Measurements from ENCODE around the gene ANGPTL3. TPM values are rescaled to one million over a fixed set of nuclear protein-coding genes. Genes with fewer than 3 reads are reported as not detected.

The ANGPTL3 gene
- total and polyA plus RNA-seq, 2 of the 13 experiments (the other 11 are each of a cell fraction or from before 2014, with no cell fraction given) = 0.40 to 0.51 TPM

DNA sequence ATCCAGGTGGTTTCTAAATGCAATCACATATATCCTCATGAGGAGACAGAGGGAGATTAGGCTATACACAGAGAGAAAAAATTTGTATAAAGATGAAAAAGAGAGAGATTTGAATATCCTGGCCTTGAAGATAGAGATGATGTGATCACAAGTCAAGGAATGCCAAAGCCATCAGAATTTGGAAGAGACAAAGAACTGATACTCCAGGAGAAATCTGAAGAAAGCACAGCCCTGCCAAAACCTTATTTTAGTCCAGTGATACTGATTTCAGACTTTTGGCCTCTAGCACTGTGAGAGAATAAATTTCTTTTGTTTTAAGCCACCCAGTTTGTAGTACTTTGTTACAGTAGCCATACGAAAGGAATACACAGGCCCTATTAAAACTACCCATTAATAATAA, 57.4 kb downstream of the ANGPTL3 start:
- Histone ChIP-seq H3K4me3 (replicated peaks in 1 of 3; ENCODE audit: insufficient read depth in 1 of 3, low read depth in 2 of 3, low read length in 3 of 3) (no peak overlapping the region), H2AFZ (ENCODE audit: low read length) (no peak overlapping the region), H3K9me3 (ENCODE audit: low read length) (no peaks in the 10 kb centered on the region), H3K79me2 (ENCODE audit: insufficient read depth, low read length) (peaks cover 47% of the 10 kb centered on the region), H4K20me1 (ENCODE audit: insufficient read depth, low read length) (no peaks in the 10 kb centered on the region), H3K4me1 (ENCODE audit: insufficient read depth, low read length) (peaks cover 9% of the 10 kb centered on the region), H3K27ac (ENCODE audit: extremely low read length, insufficient read depth, low read length) (no peak overlapping the region), H3K4me2 (ENCODE audit: low read depth, low read length) (no peak overlapping the region), H3K9ac (ENCODE audit: insufficient read depth, low read depth, low read length) (no peak overlapping the region), H3K27me3 (ENCODE audit: control insufficient read depth in 1 of 2, insufficient read depth in 2 of 2, low read length in 2 of 2) (no peaks in the 10 kb centered on the region), H3K36me3 (replicated peaks in 1 of 2; ENCODE audit: control insufficient read depth in 1 of 2, insufficient read depth in 2 of 2, low read length in 2 of 2) (peaks cover 3 to 23% of the 10 kb centered on the region in 2 experiments; a peak in 4 of 5 replicates)
- CTCF ChIA-PET (ENCODE audit: low intra/inter-chr PET ratio, low total read pairs) = no interaction called here
- in situ Hi-C loops (cut with HindIII; ENCODE audit: extremely low pct_ligation_motif_present, low pct_unique_long_range_greater_than_20kb) (no loop called here), intact Hi-C loops (cut with micrococcal nuclease; ENCODE audit: unreplicated experiment) (no loop called here)
- BruUV-seq (replicated peaks) = no TSS peak
- FAIRE-seq = no peak
- no peak for DNase-seq (ENCODE audit: low spot score)
- WGBS (ENCODE audit: low lambda C conversion rate) = 98% methylated on average over 1 of the region's 1 CpG
- POLR2A ChIA-PET = no interaction called here
- TF ChIP-seq SNAI1 (CRISPR knock-in tag; IDR thresholded peaks at IDR 0.05; ENCODE audit: borderline replicate concordance) = no peak
- no peak for TF ChIP-seq JUNB (CRISPR knock-in tag; IDR thresholded peaks at IDR 0.05; ENCODE audit: borderline replicate concordance)
- TF ChIP-seq TBL1XR1 (IDR thresholded peaks at IDR 0.05; ENCODE audit: borderline replicate concordance, low read length, partially characterized antibody) = no peak
- TF ChIP-seq SP4 (CRISPR knock-in tag; IDR thresholded peaks at IDR 0.05) = no peak
- no peak for ATAC-seq

Other genes with a start within 250 kb of the ANGPTL3 start
- gene USP1, start 160.5 kb upstream of the ANGPTL3 start, total RNA-seq (2016; rRNA removed; fragmentation: Illumina TruSeq; extraction: Trizol) = 64.6 and 91.7 TPM in 2 replicates
- gene USP1, start 160.5 kb upstream of the ANGPTL3 start, polyA plus RNA-seq (2011; rRNA removed) = 5.8 and 9.0 TPM in 2 replicates
- gene DOCK7, start 90.9 kb downstream of the ANGPTL3 start, total RNA-seq (2016; rRNA removed; fragmentation: Illumina TruSeq; extraction: Trizol) = 45.7 and 86.5 TPM in 2 replicates
- gene DOCK7, start 90.9 kb downstream of the ANGPTL3 start, polyA plus RNA-seq (2011; rRNA removed) = 63.7 and 67.2 TPM in 2 replicates
- 11.2 and 15.9 TPM in 2 replicates for gene ATG4C, start 186.6 kb downstream of the ANGPTL3 start, total RNA-seq (2016; rRNA removed; fragmentation: Illumina TruSeq; extraction: Trizol)
- gene ATG4C, start 186.6 kb downstream of the ANGPTL3 start, polyA plus RNA-seq (2011; rRNA removed) = 4.0 and 4.2 TPM in 2 replicates